Hematopoietic multipotent progenitor cell treated with erythropoietin and hydrocortisone succinate and interleukin-3 and kit ligand, for 6 days (in vitro differentiated cells): ENCODE data around the gene SCAANT1.

Experiments
- DNase-seq: peaks from one replicate; pipeline ENCODE4 v3.0.0-alpha.2; 2015

Gene SCAANT1

GRCh38 chr3:63933459-63933858, 21.3 kb upstream of the SCAANT1 start:
- peak; percentile 35 for DNase-seq

GRCh38 chr3:63932509-63933212, 20.5 kb upstream of the SCAANT1 start:
- DNase-seq = no peak

- peak; percentile 34 for DNase-seq
Measured at GRCh38 chr3:63931290-63931689, 19.1 kb upstream of the SCAANT1 start.

- peak; percentile 55 for DNase-seq
Measured at GRCh38 chr3:63927422-63928280, 15.5 kb upstream of the SCAANT1 start.

GRCh38 chr3:63926309-63926708, 14.1 kb upstream of the SCAANT1 start:
- DNase-seq = no peak

- DNase-seq = no peak
Measured at GRCh38 chr3:63922491-63923199, 10.5 kb upstream of the SCAANT1 start.

- DNase-seq = peak; percentile 51
Measured at GRCh38 chr3:63921741-63922482, 9.7 kb upstream of the SCAANT1 start.

GRCh38 chr3:63920001-63920400, 7.8 kb upstream of the SCAANT1 start:
- DNase-seq = no peak

GRCh38 chr3:63918321-63918720, 6.1 kb upstream of the SCAANT1 start:
- DNase-seq = no peak

GRCh38 chr3:63914312-63914711, 2.1 kb upstream of the SCAANT1 start:
- peak; percentile 59 for DNase-seq

- peak; percentile 50 for DNase-seq
Measured at GRCh38 chr3:63912768-63913588, 795 bp upstream of the SCAANT1 start.

- DNase-seq = peak; percentile 39
Measured at GRCh38 chr3:63911509-63911872, 692 bp downstream of the SCAANT1 start.

- peak; percentile 19 for DNase-seq
Measured at GRCh38 chr3:63910891-63911290, 1.3 kb downstream of the SCAANT1 start.

GRCh38 chr3:63910001-63910400, 2.2 kb downstream of the SCAANT1 start:
- no peak for DNase-seq

- DNase-seq = no peak
Measured at GRCh38 chr3:63909431-63909830, 2.8 kb downstream of the SCAANT1 start.

GRCh38 chr3:63908776-63909175, 3.4 kb downstream of the SCAANT1 start:
- no peak for DNase-seq

- DNase-seq = no peak
Measured at GRCh38 chr3:63908081-63908736, 4.0 kb downstream of the SCAANT1 start.

GRCh38 chr3:63905731-63906620, 6.2 kb downstream of the SCAANT1 start:
- DNase-seq = no peak

- DNase-seq = peak; percentile 67
Measured at GRCh38 chr3:63900459-63900858, 11.7 kb downstream of the SCAANT1 start.

- no peak for DNase-seq
Measured at GRCh38 chr3:63900010-63900409, 12.2 kb downstream of the SCAANT1 start.
